B cell (primary cell): ENCODE data around the gene FRMD4B. TPM values are rescaled to one million over a fixed set of nuclear protein-coding genes. Genes with fewer than 3 reads are reported as not detected.

Experiments
- ATAC-seq: fragments of 200-7000 bp; cut with Tn5 transposase; one replicate; pipeline ENCODE4 v1.10.0; 2021; ENCODE audit warnings: low read depth, mild to moderate bottlenecking, moderate number of reproducible peaks, moderate library complexity
- CTCF ChIA-PET: fragments of 350-600 bp; sonication (Branson Sonifier 250); formaldehyde crosslinking; loops from one replicate; lab custom pipeline; 2021; ENCODE audit warnings: antibody characterized with exemption, inconsistent platforms; lab: Charles Lee
- POLR2A ChIA-PET: fragments of 350-600 bp; sonication (Branson Sonifier 250); formaldehyde crosslinking; loops from one replicate; lab custom pipeline; 2021; ENCODE audit warnings: antibody characterized with exemption; lab: Charles Lee
- DNase-seq: peaks from one replicate; pipeline ENCODE4 v3.0.0; 2013
- H2AFZ ChIP-seq: 2 replicates; pipeline ENCODE4 v1.6.1; 2012; ENCODE audit warnings: mild to moderate bottlenecking, low read depth, low read length; ENCODE audit not compliant: insufficient read depth, poor library complexity, severe bottlenecking
- H3K27ac ChIP-seq, 2 donors: 1 replicate in 1 of 2; 2 replicates in 1 of 2; pipeline ENCODE4 v1.5.1; 2012 to 2013; ENCODE audit warnings: low read length in 2 of 2, mild to moderate bottlenecking in 2 of 2, moderate library complexity in 1 of 2
- H3K27me3 ChIP-seq, 4 experiments: fragments of 200-600 bp in 1 of 4; sonication (generic) in 1 of 4; replicated peaks in 1 of 4; 1 replicate in 2 of 4; 2 replicates in 2 of 4; pipeline versions ENCODE4 v1.6.1 to v1.7.0; 2013 to 2016; ENCODE audit warnings: low read length in 3 of 4, mild to moderate bottlenecking in 2 of 4, mixed read lengths in 1 of 4, moderate library complexity in 1 of 4; ENCODE audit not compliant: insufficient read depth in 4 of 4, control insufficient read depth in 3 of 4; ENCODE audit errors: control extremely low read depth in 1 of 4
- H3K36me3 ChIP-seq, 2 experiments: replicated peaks in 1 of 2; 1 replicate in 1 of 2; 2 replicates in 1 of 2; pipeline versions ENCODE4 v1.6.1 to v1.7.1; 2013; ENCODE audit warnings: low read length in 1 of 2; ENCODE audit not compliant: insufficient read depth in 2 of 2, control insufficient read depth in 1 of 2; ENCODE audit errors: control extremely low read depth in 1 of 2, extremely low read depth in 1 of 2
- H3K4me1 ChIP-seq, 2 donors: fragments of 200-600 bp in 1 of 2; sonication (generic) in 1 of 2; 1 replicate in 1 of 2; 2 replicates in 1 of 2; pipeline versions ENCODE4 v1.5.1 to v1.6.1; 2013 to 2017; ENCODE audit warnings: low read length in 2 of 2; ENCODE audit not compliant: control insufficient read depth in 2 of 2, insufficient read depth in 2 of 2
- H3K4me2 ChIP-seq: replicated peaks from 2 replicates; pipeline ENCODE3; 2012; ENCODE audit warnings: mild to moderate bottlenecking, low read depth, low read length; ENCODE audit not compliant: poor library complexity, severe bottlenecking
- H3K4me3 ChIP-seq, 5 experiments: fragments of 200-600 bp in 1 of 5; sonication (generic) in 1 of 5; 1 replicate in 3 of 5; 2 replicates in 2 of 5; pipeline versions ENCODE4 v1.5.1 to v1.7.0; 2011 to 2016; ENCODE audit warnings: low read length in 4 of 5, mild to moderate bottlenecking in 4 of 5, low read depth in 2 of 5, control low read depth in 1 of 5, moderate library complexity in 1 of 5; ENCODE audit not compliant: insufficient read depth in 1 of 5; ENCODE audit errors: control extremely low read depth in 1 of 5, extremely low read depth in 1 of 5
- H3K79me2 ChIP-seq: fragments of 200-600 bp; sonication (generic); one replicate; pipeline ENCODE4 v1.6.0; 2016; ENCODE audit warnings: low read length; ENCODE audit not compliant: control insufficient read depth, insufficient read depth
- H3K9ac ChIP-seq: fragments of 200-600 bp; sonication (generic); 2 replicates; pipeline ENCODE4 v1.6.1; 2017; ENCODE audit warnings: mild to moderate bottlenecking, low read length, moderate library complexity
- H3K9me3 ChIP-seq, 3 donors: one replicate each; pipeline versions ENCODE4 v1.6.1 to v1.7.1; 2013; ENCODE audit warnings: low read length in 2 of 3; ENCODE audit not compliant: control insufficient read depth in 2 of 3, insufficient read depth in 1 of 3; ENCODE audit errors: control extremely low read depth in 1 of 3
- H4K20me1 ChIP-seq: 2 replicates; pipeline ENCODE4 v1.6.0; 2012; ENCODE audit warnings: mild to moderate bottlenecking, low read length; ENCODE audit not compliant: insufficient read depth, control insufficient read depth, poor library complexity, severe bottlenecking
- H3K27ac Mint-ChIP-seq: one replicate; pipeline ENCODE4 v1.8.0; 2021; ENCODE audit warnings: mixed read lengths
- H3K27me3 Mint-ChIP-seq: one replicate; pipeline ENCODE4 v1.8.0; 2021; ENCODE audit warnings: mixed read lengths
- H3K4me1 Mint-ChIP-seq: one replicate; pipeline ENCODE4 v1.8.0; 2021; ENCODE audit warnings: mixed read lengths
- H3K4me3 Mint-ChIP-seq: one replicate; pipeline ENCODE4 v1.8.0; 2021; ENCODE audit warnings: mixed read lengths
- H3K9me3 Mint-ChIP-seq: one replicate; pipeline ENCODE4 v1.8.0; 2022; ENCODE audit warnings: mixed read lengths; ENCODE audit not compliant: insufficient read depth
- EZH2 ChIP-seq: IDR thresholded peaks from 2 replicates; pipeline ENCODE4 v1.6.1; 2012; ENCODE audit warnings: borderline replicate concordance, low read depth, mild to moderate bottlenecking, moderate library complexity, low read length; ENCODE audit not compliant: insufficient read depth, poor library complexity, severe bottlenecking
- WGBS: methylation state at CpG from one replicate; pipeline ENCODE4 v1.1.5; 2013; ENCODE audit warnings: missing lambda C conversion rate; ENCODE audit not compliant: insufficient coverage; 5-methylcytosine and 5-hydroxymethylcytosine counted together
- intact Hi-C: fragments of 100-400 bp; cut with micrococcal nuclease; formaldehyde crosslinking; loops from one replicate; pipeline ENCODE4 v1.10.0; 2022
- polyA plus RNA-seq: library from polyadenylated mRNA; depleted of rRNA; stranded (reverse); fragments of >200 nt; gene quantifications from 2 replicates; pipeline ENCODE4 v1.2.3, GENCODE V29; 2012
- total RNA-seq, 2 donors: library from RNA; stranded (reverse); fragments of 120-200 nt in 1 of 2; gene quantifications; 1 replicate in 1 of 2; 2 replicates in 1 of 2; pipeline versions ENCODE4 v1.2.3 to v1.2.4, GENCODE V29; 2013 to 2022
- TF ChIP-seq, protein P1 (sequence below): fragments of 200-600 bp; IDR thresholded peaks from one replicate; pipeline ENCODE4 v1.8.0; 2022; ENCODE audit warnings: antibody characterized with exemption, mild to moderate bottlenecking

FRMD4B gene
- total and polyA plus RNA-seq, 2 donors (not counting 1 experiment from before 2014, with no cell fraction given) = 0.06 to 0.20 TPM

DNA sequence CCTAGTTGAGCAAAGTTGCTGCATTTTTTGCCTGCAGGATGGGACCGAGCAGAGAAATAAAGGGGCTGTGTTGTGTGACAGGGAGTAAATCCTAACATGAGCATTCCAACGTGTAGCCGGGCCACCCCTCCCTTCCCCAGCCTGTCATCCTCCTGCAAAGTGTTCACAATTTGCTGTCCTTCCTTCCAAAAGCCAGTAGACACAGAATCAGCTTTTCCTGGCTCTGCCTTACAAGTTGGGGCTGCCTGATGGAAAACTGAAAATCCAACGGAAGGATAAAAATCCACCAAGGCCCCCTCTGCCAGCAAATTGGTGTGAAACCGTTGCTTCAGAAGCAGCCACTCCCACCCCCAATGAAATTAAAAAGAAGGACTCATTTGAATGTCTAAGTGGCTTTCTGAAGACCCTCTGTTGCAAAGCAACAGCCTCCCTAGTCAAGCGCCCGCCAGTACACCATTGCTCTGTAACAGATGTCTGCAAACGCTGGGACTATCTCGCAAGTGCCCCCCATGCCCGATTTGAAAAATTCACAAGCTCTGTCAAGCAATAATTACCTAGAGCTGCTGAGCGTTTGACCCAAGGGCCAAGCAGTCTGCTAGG is 665 bp downstream of the FRMD4B start:
- 2% methylated on average over 5 of the region's 11 CpGs for WGBS
- H3K9me3 Mint-ChIP-seq = no peaks in the 10 kb centered on the region
- Histone ChIP-seq H4K20me1 (no peaks in the 10 kb centered on the region), H3K9ac (peak overlapping the region; percentile 48), H3K9me3 (no peaks in the 10 kb centered on the region), H3K27me3 (peaks cover 0 to 14% (median 4%) of the 10 kb centered on the region in 4 experiments), H3K4me2 (peak overlapping the region; percentile 75), H3K79me2 (no peaks in the 10 kb centered on the region), H3K4me3 (peak overlapping the region; percentile 12 to 35 (median 26)), H2AFZ (peak overlapping the region; percentile 32), H3K4me1 (peaks cover 14 to 17% of the 10 kb centered on the region in 2 donors), H3K36me3 (no peaks in the 10 kb centered on the region), H3K27ac (no peak overlapping the region)
- ATAC-seq = no peak
- no peak for DNase-seq
- H3K4me3 Mint-ChIP-seq = peak overlapping the region; percentile 65
- POLR2A ChIA-PET = no interaction called here
- H3K27me3 Mint-ChIP-seq = peaks cover 52% of the 10 kb centered on the region
- no peak overlapping the region for H3K27ac Mint-ChIP-seq
- peaks cover 12% of the 10 kb centered on the region for H3K4me1 Mint-ChIP-seq
- intact Hi-C loops = no loop called here
- CTCF ChIA-PET = interaction anchor here (0.7 kb wide), 1 partner anchor 432 kb away, joined by 3 read pairs; no protein-coding TSS in a partner anchor
- TF ChIP-seq EZH2 = no peak
- TF ChIP-seq, protein P1, sequence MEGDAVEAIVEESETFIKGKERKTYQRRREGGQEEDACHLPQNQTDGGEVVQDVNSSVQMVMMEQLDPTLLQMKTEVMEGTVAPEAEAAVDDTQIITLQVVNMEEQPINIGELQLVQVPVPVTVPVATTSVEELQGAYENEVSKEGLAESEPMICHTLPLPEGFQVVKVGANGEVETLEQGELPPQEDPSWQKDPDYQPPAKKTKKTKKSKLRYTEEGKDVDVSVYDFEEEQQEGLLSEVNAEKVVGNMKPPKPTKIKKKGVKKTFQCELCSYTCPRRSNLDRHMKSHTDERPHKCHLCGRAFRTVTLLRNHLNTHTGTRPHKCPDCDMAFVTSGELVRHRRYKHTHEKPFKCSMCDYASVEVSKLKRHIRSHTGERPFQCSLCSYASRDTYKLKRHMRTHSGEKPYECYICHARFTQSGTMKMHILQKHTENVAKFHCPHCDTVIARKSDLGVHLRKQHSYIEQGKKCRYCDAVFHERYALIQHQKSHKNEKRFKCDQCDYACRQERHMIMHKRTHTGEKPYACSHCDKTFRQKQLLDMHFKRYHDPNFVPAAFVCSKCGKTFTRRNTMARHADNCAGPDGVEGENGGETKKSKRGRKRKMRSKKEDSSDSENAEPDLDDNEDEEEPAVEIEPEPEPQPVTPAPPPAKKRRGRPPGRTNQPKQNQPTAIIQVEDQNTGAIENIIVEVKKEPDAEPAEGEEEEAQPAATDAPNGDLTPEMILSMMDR = no peak

- Histone ChIP-seq H3K4me1 (peaks cover 14 to 17% of the 10 kb centered on the region in 2 donors), H3K9me3 (no peaks in the 10 kb centered on the region), H3K4me2 (no peak overlapping the region), H2AFZ (no peak overlapping the region), H3K27ac (no peak overlapping the region), H3K9ac (no peak overlapping the region), H3K4me3 (no peak overlapping the region), H3K27me3 (peaks cover 0 to 14% (median 4%) of the 10 kb centered on the region in 4 experiments), H3K79me2 (no peaks in the 10 kb centered on the region), H4K20me1 (no peaks in the 10 kb centered on the region), H3K36me3 (no peaks in the 10 kb centered on the region)
- peaks cover 45% of the 10 kb centered on the region for H3K27me3 Mint-ChIP-seq
- POLR2A ChIA-PET = no interaction called here
- ATAC-seq = no peak
- DNase-seq = no peak
- no peak for TF ChIP-seq EZH2
- TF ChIP-seq, protein P1 = no peak
- no peak overlapping the region for H3K27ac Mint-ChIP-seq
- no peak overlapping the region for H3K4me3 Mint-ChIP-seq
- peaks cover 9% of the 10 kb centered on the region for H3K4me1 Mint-ChIP-seq
- H3K9me3 Mint-ChIP-seq = no peaks in the 10 kb centered on the region
- intact Hi-C loops = no loop called here
- CTCF ChIA-PET = interaction anchor here (0.7 kb wide), 1 partner anchor 433 kb away, joined by 3 read pairs; no protein-coding TSS in a partner anchor
- no CpG with 5 or more reads among the region's 1 CpG for WGBS
Measured at GRCh38 chr3:69384326-69384725, 1.6 kb downstream of the FRMD4B start.
